ENCODE results near the gene HABP4.

The HABP4 gene, protein sequence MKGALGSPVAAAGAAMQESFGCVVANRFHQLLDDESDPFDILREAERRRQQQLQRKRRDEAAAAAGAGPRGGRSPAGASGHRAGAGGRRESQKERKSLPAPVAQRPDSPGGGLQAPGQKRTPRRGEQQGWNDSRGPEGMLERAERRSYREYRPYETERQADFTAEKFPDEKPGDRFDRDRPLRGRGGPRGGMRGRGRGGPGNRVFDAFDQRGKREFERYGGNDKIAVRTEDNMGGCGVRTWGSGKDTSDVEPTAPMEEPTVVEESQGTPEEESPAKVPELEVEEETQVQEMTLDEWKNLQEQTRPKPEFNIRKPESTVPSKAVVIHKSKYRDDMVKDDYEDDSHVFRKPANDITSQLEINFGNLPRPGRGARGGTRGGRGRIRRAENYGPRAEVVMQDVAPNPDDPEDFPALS

DNA sequence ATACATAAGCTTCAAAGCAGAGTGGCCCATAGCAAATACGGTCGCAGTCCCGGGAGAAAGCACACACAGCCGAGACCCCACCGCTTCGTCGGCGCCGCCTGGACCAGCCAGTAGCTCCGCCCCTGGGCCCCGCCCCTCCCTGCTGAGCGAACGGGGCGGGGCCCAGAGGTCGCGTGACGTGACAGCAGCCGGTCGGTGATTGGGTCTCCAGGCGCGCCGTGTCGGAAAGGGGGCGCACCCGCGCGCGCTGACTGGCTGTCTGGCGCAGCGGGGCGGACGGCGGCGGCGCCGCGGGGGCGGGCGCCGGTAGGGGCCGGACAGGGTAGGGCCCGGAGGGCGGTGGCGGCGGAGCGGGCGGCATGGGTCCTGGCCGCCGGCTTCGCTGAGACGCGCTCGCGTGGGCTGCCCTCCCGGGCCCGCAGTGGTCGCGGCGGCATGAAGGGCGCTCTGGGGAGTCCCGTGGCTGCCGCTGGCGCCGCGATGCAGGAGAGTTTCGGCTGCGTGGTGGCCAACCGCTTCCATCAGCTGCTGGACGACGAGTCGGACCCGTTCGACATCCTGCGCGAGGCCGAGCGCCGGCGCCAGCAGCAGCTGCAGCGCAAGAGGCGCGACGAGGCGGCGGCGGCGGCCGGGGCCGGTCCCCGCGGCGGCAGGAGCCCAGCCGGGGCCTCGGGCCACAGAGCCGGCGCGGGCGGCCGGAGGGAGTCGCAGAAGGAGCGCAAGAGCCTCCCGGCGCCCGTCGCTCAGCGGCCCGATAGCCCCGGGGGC, at the start of gene HABP4:
Gene HABP4, plus strand, starts transcription at position 325 of the 768 bp plus-strand sequence. Its CDS starts 111 bp downstream, at position 436.
- DNase-seq, result peak; percentile 10

DNA sequence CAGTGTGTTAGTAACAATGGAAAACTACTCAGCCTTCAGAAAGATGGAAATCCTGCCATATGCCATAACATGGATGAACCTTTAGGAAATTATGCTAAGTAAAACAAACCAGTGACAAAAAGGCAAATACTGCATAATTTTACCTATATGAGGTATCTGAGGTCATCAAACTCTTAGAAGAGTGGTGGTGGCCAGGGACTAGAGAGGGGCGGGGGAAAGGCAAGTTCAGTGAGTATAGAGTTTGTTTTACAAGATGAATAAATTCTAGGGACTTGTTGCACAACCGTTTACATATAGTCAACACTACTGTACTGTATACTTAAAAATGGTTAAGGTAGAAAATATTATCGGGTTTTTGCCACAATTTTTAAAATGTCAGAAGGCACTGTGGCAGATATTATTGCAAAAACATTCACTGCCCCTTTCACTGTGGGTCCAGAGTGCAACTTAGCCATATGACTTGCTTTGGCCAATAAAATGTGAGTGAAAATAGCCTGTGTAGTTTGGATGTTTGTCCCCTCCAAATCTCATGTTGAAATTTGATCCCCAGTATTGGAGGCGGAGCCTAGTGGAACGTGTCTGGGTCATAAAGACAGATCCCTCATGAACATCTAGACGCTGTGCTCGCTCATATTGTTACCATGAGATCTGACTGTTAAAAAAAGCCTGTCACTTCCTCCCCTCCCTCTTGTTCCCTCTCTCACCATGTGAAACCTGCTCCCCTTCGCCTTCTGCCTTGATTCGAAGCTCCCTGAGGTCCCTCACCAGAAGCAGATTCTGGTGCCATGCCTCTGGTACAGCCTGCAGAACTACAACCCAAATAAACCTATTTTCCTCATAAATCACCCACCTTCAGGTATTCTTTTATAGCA, 41.3 kb upstream of the HABP4 start:
- DNase-seq, result no peak

DNA sequence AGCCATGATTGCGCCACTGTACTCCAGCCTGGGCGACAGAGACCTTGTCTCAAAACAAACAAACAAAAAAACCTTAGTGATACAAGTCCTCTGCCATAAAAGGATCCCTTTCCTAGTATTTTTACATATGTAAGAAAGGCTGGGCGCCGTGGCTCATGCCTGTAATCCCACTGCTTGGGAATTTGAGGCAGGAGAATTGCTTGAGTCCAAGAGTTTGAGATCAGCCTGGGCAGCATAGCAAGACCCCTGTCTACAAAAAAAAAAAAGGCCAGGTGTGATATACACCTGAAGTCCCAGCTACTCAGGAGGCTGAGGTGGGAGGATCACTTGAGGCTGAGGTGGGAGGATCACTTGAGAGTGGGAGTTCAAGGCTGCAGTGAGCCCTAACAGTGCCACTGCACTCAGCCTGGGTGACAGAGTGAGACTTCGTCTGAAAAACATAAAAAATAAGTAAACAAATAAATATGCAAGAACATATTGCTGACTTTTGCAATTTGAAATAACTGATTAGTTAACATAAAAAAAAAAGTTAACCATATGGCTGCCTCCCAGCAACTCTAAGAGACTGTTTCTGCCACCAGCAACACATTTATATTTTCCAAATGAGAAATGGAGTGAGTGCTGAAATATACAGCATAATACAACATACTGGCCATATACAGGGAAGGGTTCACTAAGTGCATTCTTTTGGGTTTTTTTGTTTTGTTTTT, 38.7 kb upstream of the HABP4 start:
- DNase-seq, result no peak

DNA sequence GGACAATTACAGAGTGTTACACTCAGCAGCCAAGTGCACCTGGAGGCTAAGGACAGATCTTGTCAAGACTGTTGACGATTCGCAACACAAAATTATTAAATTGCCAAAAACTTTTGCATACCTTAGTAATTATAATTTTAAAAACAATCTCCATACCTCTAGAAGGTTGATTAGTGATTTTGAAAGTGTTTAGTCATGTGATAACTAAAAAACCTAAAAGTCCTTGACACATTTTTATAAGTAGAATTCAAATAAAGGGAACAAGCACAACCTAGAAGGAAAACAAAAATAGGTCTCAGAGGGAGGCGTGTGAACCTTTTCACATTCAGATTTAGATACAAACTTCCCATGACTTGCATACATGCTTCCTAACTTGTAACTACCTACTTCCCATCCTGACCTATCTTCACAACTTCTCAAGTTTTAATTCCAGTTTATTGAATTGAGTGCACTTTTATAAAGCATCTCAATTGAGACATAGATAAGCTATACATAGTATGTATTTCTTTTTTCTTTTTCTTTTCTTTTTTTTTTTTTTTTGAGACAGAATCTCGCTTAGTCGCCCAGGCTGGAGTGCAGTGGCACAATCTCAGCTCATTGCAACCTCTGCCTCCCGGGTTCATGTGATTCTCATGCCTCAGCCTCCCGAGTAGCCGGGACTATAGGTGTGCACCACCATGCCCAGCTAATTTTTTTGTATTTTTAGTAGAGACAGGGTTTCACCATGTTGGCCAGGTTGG, 37.6 kb upstream of the HABP4 start:
- no peak for DNase-seq

DNA sequence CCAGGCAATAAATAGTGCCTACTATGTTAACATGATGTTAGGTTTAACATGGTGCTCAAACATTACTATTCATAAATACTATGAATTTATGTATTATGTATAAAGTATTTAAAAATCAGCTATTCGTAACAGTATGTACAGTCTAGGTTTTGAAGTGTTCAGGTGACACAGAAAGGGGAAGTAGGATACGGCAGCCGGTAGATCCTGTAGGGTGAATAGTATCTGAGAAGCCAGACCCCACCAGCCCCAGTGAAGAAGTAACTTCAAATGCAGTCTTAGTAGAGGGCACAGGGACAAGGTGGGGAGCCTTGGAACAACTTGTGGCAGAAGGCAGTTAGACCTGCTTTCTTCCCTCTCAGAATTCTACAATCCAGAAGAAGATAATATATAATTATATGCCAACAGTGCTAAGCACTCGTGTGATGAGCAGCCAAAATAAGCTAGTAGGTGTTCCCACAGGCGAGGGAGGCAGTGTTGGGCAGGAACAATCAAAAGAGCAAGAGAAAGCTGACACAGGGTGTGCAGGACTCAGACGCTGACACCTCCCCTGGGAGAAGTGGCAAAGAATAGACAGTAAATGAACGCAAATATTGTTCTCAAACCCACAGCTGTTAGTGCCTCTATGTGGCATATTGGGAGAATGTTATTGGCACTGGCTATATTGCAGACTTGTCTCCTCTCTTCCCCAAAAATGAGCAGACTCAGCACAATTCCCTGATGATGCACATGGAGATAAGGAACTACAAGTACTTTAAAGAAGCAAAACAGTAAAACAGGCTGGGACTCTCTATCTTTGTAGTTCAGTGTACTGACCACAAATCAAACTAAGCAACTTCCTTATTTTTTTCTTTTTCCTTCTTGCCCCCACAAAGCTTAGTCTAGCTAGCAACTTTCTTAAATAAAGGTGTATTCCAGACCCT, 36.4 kb upstream of the HABP4 start:
- no peak for DNase-seq

DNA sequence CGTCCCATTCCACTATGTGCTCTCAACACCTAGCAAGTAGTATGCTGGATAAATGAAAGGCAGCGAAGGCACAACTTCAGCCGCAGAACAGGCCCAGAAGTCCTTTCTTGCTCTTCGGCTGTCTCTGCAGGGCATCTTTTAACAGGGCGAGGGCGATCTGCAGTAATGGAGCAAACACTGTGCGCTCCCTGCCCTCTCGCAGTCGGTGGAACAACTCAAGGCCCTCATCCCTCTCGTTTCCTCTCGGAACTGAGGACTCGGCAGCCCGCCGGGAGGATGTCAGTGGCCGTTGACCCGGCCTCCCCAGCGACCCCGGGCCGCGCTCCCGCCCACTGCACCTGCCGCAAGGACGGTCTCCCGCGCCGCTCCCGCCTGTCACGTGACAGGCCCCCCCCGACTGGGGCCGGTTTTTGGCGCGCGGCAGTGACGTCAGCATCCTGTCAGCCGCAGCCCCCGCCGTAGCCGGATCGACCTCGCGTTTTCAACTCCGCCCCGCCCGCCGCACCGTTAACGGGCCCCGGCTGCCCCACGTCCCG, 32.9 kb upstream of the HABP4 start:
- no peak for DNase-seq

DNA sequence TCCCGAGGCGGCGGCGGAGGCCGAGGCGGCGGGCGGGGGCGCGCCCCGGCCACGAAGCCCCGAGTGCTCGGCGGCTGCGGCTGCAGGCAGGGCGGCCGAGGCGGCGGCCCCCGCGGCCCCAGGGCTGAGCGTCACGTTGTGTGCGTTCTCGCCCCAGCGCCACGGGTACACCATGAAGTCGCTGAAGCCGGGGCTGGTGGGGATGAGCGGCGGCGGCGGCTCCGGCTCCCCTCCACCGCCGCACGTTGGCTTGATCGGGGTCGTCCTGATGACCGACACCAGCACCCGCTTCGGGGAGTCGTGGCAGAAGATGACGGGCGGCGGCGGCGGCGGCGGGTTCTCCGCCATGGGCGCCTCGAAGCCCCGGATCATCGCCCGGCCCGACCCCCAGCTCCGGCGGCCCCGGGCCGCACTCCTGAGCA, 32.3 kb upstream of the HABP4 start:
- DNase-seq, result no peak

DNA sequence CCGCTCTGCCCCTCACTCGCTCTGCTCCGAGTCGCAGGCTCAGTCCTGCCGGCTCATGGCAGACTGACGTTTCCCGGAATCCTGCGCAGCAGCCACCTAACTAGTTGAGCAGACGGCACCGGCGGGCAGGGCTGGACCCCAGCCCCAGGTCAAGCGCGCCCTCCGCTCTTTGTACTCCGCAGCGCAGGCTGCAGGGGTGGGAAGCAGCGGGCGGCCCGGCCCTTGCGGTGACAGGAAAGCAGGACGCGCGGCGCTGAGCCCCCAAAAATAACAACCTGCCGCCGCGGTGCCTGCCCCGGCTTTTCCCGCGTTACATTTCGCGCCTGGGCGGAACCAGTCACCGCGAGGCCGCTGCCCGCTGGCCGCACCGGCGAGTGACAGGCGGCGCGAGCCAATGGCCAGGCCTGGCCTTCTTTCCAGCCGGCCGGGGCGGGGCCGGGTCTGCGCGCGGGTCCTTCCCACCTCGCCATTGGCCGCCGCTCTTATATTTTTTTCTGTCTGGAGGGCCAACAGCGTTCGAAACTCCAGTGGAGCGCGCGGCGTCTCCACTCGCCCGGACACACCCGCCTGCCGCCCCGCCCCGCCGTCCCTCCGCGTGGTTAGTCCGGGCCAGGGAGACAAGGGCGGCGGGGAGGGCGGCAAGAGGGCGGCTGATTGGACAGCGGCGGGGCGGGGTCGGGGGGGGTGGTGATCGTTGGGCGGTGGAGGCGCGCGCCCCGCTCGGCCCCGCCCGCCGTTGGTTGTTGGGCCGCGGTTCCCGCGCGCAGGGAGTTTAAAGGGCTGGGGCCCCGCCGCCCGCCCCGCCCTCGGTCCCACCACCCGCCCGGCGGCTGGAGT, 31.7 kb upstream of the HABP4 start, which contains the start of gene ZNF367:
Gene ZNF367, minus strand, starts transcription at position 288 of the 837 bp plus-strand sequence. CDS start 338 bp downstream, outside the sequence.
- peak; percentile 67 for DNase-seq

DNA sequence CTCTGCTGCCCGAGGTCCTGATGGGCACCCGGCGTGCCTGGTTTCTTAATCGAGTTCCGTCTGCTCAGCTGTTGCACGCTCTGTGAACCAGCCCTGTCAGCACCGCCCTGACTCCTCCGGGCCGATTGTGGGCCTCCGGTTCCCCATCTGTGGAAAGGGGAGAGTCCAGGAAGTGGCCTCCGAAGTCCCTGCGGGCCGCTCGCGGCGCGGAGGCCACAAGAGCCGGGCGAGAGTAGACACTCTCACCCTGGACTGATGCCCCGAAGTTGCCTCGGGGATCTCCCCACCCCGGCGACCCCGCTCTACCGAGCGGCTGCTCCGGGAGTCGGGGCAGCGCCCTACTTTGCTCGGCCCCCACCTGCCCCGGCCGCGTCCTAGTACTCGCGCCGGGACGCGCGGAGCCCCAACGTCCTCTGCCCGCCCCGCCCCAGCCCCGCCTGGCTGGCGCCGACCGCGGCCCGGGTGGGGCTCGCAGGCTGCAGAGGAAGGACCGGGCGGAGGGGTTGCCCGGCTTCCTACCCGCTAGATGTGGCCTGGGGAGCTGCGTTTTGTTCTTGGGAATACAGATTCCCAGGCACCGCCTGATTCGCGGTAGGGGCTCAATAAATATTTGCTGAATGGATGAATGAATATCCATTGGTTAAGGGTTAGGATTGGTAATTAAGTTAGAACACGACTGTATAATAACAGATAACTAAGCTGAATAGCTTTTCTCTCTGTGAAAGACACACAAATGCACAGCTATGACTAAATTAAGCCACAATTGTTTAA, 30.9 kb upstream of the HABP4 start:
- DNase-seq, result no peak

DNA sequence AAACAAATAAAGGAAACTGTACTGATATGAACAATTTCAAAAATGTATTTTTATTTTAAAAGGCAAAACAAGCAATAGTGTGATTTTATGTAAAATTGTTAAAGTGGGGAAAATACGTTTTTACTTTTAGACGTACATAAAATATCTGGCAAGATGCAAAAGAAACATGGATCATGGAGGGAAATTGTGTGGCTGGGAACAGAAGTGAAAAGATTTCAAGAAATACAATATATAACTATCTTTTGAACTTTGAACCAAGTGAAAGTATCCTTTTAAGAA, 30.3 kb upstream of the HABP4 start:
- DNase-seq, result no peak

DNA sequence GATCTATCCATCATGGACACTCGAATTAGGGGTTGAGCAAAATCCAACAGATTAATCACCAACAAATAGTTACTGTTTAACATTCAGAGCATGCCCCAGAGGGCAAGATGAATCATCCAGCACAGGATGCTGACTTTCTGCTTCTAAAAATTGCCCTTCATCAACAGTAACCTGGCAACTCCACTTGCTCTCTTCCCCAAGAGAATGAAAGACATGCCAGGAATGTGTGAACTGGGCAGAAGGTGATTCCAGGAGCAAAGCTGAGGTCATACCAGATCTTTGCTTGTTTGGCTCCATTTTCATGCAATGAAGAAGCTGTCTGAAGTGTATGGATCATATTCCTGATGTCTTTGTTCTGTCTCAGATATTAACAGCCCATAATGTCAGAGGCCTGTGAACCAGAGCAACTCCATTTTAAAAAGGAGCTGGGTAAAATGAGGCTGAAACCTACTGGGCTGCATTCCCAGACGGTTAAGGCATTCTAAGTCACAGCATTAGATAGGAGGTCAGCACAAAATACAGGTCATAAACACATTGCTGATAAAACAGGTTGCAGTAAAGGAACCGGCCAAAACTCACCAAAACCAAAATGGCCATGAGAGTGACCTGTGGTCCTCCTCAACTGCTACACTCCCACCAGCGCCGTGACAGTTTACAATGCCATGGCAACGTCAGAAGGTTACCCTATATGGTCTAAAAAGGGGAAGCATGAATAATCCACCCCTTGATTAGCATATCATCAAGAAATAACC, 29.3 kb upstream of the HABP4 start:
- DNase-seq, result no peak

DNA sequence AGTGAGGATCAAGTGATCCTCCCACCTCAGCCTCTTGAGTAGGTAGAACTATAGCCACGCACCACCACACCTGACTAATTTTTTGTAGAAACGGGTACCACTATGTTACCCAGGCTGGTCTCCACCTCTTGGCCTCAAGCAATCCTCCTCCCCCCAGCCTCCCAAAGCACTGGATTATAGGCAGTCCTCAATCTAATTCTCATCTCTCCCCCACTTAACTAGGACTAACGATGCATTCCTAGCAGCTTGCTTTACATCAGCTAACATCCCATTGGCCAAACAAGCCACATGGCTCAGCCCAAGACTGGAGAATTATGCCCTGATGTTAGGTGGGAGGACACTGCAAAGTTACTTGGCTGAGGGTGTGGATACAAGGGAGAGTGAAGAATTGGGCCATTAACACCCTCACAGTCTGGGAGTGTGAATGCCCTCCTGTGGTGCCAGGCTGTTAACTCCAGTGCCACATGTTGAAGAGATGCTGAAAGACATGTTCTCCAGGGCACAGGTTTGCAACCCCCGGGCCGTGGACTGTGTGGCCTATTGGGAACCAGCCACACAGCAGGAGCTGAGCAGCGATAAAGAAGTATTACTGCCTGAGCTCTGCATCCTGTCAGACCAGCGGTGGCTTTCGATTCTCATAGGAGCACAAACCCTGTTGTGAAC, 26.5 kb upstream of the HABP4 start:
- DNase-seq, result no peak

DNA sequence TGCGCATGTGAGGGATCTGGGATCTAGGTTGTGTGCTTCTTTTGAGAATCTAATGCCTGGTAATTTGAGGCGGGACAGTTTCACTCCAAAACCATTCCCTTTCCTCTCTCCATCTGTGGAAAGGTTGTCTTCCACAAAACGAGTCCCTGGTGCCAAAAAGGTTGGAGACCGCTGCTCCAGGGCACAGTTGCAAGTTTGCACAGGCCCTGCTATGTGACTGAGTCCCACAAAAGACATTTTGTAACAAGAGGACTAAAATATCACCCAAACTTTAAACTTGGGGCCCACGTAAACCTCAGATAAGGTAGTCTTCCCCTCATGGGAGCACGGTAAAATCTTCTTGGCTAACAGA, 26.0 kb upstream of the HABP4 start:
- no peak for DNase-seq

DNA sequence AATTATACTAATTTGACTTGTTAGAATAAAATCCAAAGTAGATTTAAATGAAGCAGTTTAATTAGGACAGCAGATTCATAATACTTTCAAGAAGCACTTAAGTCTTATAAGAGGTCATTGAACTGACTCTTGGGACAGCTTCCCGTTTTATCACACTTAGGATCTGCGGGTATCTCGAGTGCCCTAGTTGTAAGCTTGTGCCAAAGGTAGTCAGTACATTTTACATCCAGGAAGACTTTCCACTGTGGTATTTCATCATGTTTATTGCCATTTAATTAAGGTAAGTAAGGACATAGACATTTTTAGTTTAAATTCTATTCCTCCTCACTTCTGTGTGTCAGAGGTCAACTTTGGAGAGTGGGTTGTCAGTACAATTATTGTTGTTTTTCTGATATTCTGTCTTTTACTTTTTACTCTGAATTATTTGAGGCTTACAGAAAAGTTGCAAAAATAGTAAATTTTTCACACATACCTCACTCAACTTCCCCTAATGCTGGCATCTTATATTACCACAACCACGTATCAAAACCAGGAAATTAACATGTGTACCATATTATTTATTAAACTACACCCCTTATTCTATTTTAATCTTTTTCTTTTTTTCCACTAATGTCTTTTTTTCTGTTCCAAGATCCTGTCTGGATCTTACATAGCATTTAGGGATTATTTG, 24.3 kb upstream of the HABP4 start:
- no peak for DNase-seq

DNA sequence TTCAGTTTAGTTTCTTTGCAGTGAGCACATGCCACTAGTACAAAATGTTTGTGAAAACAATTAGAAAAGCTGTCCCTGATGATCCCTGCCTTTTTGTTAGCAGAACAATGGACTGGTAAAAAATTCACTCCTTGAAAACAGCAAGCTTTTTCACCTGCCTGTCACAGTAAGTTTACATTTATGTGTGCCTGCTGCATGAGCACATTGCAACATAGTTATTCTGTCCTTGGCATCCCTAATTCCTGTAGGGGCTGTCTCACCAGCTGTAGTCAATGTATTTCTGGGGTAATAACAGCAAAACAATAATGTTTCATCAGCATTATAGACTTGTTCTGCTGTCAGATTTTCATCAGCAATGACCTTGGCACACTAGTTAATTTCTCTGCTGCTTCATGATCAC, 20.2 kb upstream of the HABP4 start:
- no peak for DNase-seq

DNA sequence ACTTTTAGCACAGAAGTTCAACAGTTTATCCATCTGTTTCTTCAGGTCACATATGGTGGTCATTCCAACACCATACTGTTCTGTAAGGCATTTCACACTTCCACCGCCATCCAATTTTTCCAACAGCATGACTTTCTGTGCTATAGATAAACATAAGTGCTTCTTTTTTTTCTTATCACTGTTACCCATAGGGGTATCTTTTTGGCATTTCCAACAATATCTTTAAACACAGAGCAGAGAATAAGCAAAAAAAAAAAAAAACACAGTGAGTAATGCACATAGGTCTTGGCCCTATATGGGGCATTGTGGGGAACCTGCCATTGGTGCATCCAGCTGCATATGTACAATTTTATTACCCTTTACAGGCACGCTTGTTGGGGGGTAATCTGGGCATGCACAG, 19.6 kb upstream of the HABP4 start:
- DNase-seq, result no peak

DNA sequence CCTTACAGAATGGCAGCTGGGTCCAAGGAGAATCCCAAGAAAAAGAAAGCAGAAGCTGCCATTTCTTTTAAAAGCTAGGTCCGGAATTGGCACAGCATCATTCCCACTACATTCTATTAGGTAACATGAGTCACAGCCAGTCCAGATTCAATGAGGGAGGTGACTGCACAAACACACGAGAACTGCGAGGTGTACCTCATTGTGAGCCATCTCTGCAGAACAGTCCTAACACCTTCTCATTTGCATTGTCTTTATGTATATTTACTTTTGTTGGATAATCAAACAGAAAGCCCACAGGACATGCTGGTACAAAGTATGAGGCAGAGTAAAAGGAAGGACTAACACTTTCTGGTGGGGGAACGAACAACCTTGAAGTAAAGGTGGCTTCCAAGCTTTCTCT, 14.6 kb upstream of the HABP4 start:
- DNase-seq, result no peak
